ENCODE measurements around the gene EPHX1.
"Not testable (repeated sequence)": the region's sequence is repeated elsewhere in the genome, so short reads cannot be mapped to it uniquely, and the experiment has no call there.

Gene EPHX1

DNA sequence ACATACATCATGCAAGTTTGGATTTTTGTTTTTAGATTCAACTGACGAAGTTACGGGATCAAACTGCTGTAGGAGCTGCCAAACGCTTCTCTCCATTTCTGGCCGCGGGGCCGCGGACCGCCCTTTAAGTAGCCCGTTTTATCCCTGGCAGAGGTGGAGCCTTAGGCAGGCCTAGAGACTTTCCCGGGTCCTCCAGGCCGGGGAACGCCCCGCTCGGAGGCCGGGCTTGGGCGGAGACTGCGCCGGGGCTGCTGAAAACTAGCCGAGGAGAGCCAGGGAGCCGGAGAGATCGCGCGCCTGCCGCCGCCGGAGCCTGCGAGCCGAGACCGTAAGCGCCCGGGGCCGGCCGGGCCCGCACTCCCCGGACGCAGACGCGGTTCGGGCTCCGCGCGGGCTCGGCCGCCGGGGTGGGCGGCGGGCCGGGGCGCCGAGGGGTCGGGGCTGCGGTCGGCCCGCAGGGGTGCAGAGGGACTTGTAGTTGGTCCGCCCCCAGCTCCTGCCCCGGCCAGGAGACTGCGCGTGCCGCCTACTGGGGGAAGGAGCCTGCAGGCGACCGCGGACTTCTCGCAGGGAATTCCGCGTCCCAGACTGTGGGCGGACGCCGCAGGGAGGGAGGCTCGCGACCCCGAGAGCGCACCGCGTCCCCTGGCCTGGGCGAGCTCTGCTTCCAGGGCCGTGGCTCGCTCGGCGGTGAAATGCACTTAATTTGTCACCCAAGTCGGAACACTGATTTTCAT lies at the start of gene EPHX1:
TSS of gene EPHX1 (plus strand) at position 283 of the 737 bp plus-strand sequence. CDS start 18,606 bp downstream, outside the sequence.
- peak within 1 kb of the TSS; percentile 89 for H3K4me3 ChIP-seq (ENCODE audit: low read length)
- H3K27ac ChIP-seq (ENCODE audit: low read length), result no peak within 1 kb of the TSS
- peak within 1 kb of the TSS; percentile 60 for H3K9ac ChIP-seq (ENCODE audit: low read length)
- H3K79me2 ChIP-seq (ENCODE audit: low read length), result no peaks in the 10 kb centered on the region
- no peaks in the 10 kb centered on the region for H3K36me3 ChIP-seq (replicated peaks; ENCODE audit: low read depth, low read length)
- no peaks in the 10 kb centered on the region for H3K9me3 ChIP-seq (ENCODE audit: insufficient read depth, low read length)
- peak within 1 kb of the TSS; percentile 76 for H3K4me2 ChIP-seq (ENCODE audit: low read length)
- TF ChIP-seq EZH2phosphoT487 (IDR thresholded peaks at IDR 0.05; ENCODE audit: low read depth), result no peak
- TF ChIP-seq, protein P1, sequence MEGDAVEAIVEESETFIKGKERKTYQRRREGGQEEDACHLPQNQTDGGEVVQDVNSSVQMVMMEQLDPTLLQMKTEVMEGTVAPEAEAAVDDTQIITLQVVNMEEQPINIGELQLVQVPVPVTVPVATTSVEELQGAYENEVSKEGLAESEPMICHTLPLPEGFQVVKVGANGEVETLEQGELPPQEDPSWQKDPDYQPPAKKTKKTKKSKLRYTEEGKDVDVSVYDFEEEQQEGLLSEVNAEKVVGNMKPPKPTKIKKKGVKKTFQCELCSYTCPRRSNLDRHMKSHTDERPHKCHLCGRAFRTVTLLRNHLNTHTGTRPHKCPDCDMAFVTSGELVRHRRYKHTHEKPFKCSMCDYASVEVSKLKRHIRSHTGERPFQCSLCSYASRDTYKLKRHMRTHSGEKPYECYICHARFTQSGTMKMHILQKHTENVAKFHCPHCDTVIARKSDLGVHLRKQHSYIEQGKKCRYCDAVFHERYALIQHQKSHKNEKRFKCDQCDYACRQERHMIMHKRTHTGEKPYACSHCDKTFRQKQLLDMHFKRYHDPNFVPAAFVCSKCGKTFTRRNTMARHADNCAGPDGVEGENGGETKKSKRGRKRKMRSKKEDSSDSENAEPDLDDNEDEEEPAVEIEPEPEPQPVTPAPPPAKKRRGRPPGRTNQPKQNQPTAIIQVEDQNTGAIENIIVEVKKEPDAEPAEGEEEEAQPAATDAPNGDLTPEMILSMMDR (IDR thresholded peaks at IDR 0.05; ENCODE audit: low read depth, low read length), result peak; percentile 18; the same call in 1 of the 2 replicates
- peaks cover 7% of the 10 kb centered on the region for H3K4me1 ChIP-seq (ENCODE audit: low read length)
- no peaks in the 10 kb centered on the region for H3K27me3 ChIP-seq (ENCODE audit: low read depth, low read length)
- H4K20me1 ChIP-seq (ENCODE audit: insufficient read depth, low read length), result no peaks in the 10 kb centered on the region
- H2AFZ ChIP-seq (ENCODE audit: low read depth, low read length), result peak within 1 kb of the TSS; percentile 81

DNA sequence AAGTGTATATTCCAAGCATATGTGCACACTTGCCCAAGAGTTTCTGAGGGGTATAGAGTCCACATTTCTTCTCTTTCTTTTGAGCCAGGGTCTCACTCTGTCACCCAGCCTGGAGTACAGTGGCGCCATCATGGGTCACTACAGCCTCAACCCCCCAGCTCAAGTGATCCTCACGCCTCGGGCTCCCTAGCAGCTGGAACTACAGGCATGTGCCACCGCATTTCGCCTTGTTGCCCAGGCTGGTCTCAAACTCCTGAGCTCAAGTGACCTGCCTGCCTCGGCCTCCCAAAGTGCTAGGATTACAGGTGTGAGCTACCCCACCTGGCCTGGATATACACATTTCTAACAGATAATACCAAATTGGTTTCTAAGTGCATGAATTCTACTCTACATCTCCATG lies 49.4 kb upstream of the EPHX1 start:
- Histone ChIP-seq H4K20me1 (ENCODE audit: insufficient read depth, low read length) (no peaks in the 10 kb centered on the region), H3K79me2 (ENCODE audit: low read length) (no peaks in the 10 kb centered on the region), H3K36me3 (replicated peaks; ENCODE audit: low read depth, low read length) (no peaks in the 10 kb centered on the region), H3K27ac (ENCODE audit: low read length) (no peak overlapping the region), H2AFZ (ENCODE audit: low read depth, low read length) (no peak overlapping the region), H3K4me2 (ENCODE audit: low read length) (no peak overlapping the region), H3K9me3 (ENCODE audit: insufficient read depth, low read length) (no peaks in the 10 kb centered on the region), H3K4me1 (ENCODE audit: low read length) (peaks cover 19% of the 10 kb centered on the region), H3K4me3 (ENCODE audit: low read length) (no peak overlapping the region), H3K9ac (ENCODE audit: low read length) (no peak overlapping the region), H3K27me3 (ENCODE audit: low read depth, low read length) (peaks cover 10% of the 10 kb centered on the region)
- TF ChIP-seq, protein P1 (IDR thresholded peaks at IDR 0.05; ENCODE audit: low read depth, low read length), result no peak
- no peak for TF ChIP-seq EZH2phosphoT487 (IDR thresholded peaks at IDR 0.05; ENCODE audit: low read depth)

DNA sequence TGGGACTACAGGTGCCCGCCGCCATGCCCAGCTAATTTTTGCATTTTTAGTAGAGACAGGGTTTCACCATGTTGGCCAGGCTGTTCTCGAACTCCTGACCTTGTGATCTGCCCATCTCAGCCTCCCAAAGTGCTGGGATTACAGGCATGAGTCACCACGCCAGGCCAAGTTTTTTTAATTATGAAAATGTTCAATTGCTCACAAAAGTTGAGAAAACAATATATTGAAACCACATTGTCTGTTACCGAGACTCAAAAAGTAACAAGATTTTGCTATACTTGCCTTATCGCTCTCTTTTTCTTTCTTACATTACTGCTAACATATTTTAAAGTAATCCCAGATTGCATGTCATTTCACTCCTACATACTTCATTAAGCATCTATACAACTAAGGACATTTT lies 48.5 kb upstream of the EPHX1 start:
- not testable (repeated sequence) for H4K20me1 ChIP-seq (ENCODE audit: insufficient read depth, low read length); H3K4me3 ChIP-seq (ENCODE audit: low read length); H3K79me2 ChIP-seq (ENCODE audit: low read length); H3K4me2 ChIP-seq (ENCODE audit: low read length); H2AFZ ChIP-seq (ENCODE audit: low read depth, low read length); H3K36me3 ChIP-seq (replicated peaks; ENCODE audit: low read depth, low read length); H3K27ac ChIP-seq (ENCODE audit: low read length); H3K9ac ChIP-seq (ENCODE audit: low read length); H3K9me3 ChIP-seq (ENCODE audit: insufficient read depth, low read length)
- Histone ChIP-seq H3K4me1 (ENCODE audit: low read length) (peaks cover 19% of the 10 kb centered on the region), H3K27me3 (ENCODE audit: low read depth, low read length) (peaks cover 10% of the 10 kb centered on the region)

DNA sequence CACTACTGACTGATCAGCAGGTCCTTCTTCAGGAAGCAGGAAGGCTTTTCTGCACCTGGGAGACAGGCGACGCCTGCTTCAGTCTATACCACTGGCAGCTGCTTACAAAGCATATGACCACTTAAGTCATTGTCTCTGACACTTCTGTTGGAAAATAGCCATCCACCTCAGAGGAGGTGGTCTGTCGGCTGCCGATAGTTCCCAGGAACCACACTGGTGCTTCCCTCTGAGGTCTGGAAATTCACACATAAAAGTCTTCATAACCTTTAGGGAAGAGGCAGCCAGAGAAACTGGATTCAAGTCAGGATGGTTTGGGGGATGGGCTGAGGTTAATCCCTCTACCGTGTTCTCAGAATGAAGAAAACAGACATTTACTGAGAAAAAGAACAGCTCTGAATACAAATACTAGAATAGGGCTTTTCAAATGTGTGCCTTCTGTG lies 47.9 kb upstream of the EPHX1 start:
- no peaks in the 10 kb centered on the region for H4K20me1 ChIP-seq (ENCODE audit: insufficient read depth, low read length)
- peaks cover 22% of the 10 kb centered on the region for H3K4me1 ChIP-seq (ENCODE audit: low read length)
- no peak overlapping the region for H3K9ac ChIP-seq (ENCODE audit: low read length)
- no peaks in the 10 kb centered on the region for H3K79me2 ChIP-seq (ENCODE audit: low read length)
- no peak overlapping the region for H2AFZ ChIP-seq (ENCODE audit: low read depth, low read length)
- no peak overlapping the region for H3K4me3 ChIP-seq (ENCODE audit: low read length)
- H3K9me3 ChIP-seq (ENCODE audit: insufficient read depth, low read length), result no peaks in the 10 kb centered on the region
- peaks cover 10% of the 10 kb centered on the region for H3K27me3 ChIP-seq (ENCODE audit: low read depth, low read length)
- no peak for TF ChIP-seq EZH2phosphoT487 (IDR thresholded peaks at IDR 0.05; ENCODE audit: low read depth)
- TF ChIP-seq, protein P1 (IDR thresholded peaks at IDR 0.05; ENCODE audit: low read depth, low read length), result no peak
- H3K27ac ChIP-seq (ENCODE audit: low read length), result no peak overlapping the region
- no peaks in the 10 kb centered on the region for H3K36me3 ChIP-seq (replicated peaks; ENCODE audit: low read depth, low read length)
- no peak overlapping the region for H3K4me2 ChIP-seq (ENCODE audit: low read length)

Measured in OCI-LY3 (cell line).